VCaP (cell line): ENCODE data around the gene ATP8A2.

ENCODE experiments used
- H3K27ac ChIP-seq: fragments of 450-650 bp; 2 replicates; pipeline ENCODE4 v1.5.1; 2017
- CTCF ChIP-seq: fragments of 450-650 bp; conservative IDR thresholded peaks from 2 replicates; pipeline ENCODE4 v1.5.1; 2017; ENCODE audit warnings: mild to moderate bottlenecking, moderate library complexity

ATP8A2 gene

GRCh38 chr13:25630329-25630900, 258.6 kb downstream of the ATP8A2 start:
- no peak overlapping the region for H3K27ac ChIP-seq
- no peak for TF ChIP-seq CTCF

GRCh38 chr13:25632166-25632888, 260.6 kb downstream of the ATP8A2 start:
- H3K27ac ChIP-seq = no peak overlapping the region
- no peak for TF ChIP-seq CTCF

GRCh38 chr13:25633093-25633492, 261.3 kb downstream of the ATP8A2 start:
- no peak for TF ChIP-seq CTCF
- H3K27ac ChIP-seq = no peak overlapping the region

- H3K27ac ChIP-seq = no peak overlapping the region
- TF ChIP-seq CTCF = no peak
Measured at GRCh38 chr13:25645681-25646080, 273.9 kb downstream of the ATP8A2 start.

- TF ChIP-seq CTCF = no peak
- H3K27ac ChIP-seq = peak overlapping the region; percentile 26
Measured at GRCh38 chr13:25649001-25649633, 277.3 kb downstream of the ATP8A2 start.

- TF ChIP-seq CTCF = no peak
- H3K27ac ChIP-seq = no peak overlapping the region
Measured at GRCh38 chr13:25652764-25653163, 281.0 kb downstream of the ATP8A2 start.

- TF ChIP-seq CTCF = no peak
- no peak overlapping the region for H3K27ac ChIP-seq
Measured at GRCh38 chr13:25654322-25654721, 282.5 kb downstream of the ATP8A2 start.
